Liver (tissue), 9 donors: ENCODE data around the gene LAMC2. TPM values are rescaled to one million over a fixed set of nuclear protein-coding genes. Genes with fewer than 3 reads are reported as not detected.

Experiments
- DNase-seq: peaks from one replicate; pipeline ENCODE4 v3.0.0-alpha.2; 2017; ENCODE audit warnings: low spot score
- H3K27ac ChIP-seq, 2 donors: one replicate each; pipeline ENCODE4 v1.7.0; 2013; ENCODE audit warnings: inconsistent platforms in 2 of 2, low read length in 2 of 2, control low read depth in 1 of 2, low read depth in 1 of 2, mild to moderate bottlenecking in 1 of 2
- H3K27me3 ChIP-seq, 4 donors: one replicate each; pipeline versions ENCODE4 v1.6.1 to v1.7.0; 2013; ENCODE audit warnings: low read length in 3 of 4, inconsistent platforms in 1 of 4, mild to moderate bottlenecking in 1 of 4, moderate library complexity in 1 of 4; ENCODE audit not compliant: control insufficient read depth in 4 of 4, insufficient read depth in 4 of 4
- H3K36me3 ChIP-seq, 4 donors: one replicate each; pipeline versions ENCODE4 v1.6.1 to v1.7.0; 2013; ENCODE audit warnings: low read length in 3 of 4, mild to moderate bottlenecking in 3 of 4, low read depth in 1 of 4, moderate library complexity in 1 of 4; ENCODE audit not compliant: control insufficient read depth in 4 of 4, insufficient read depth in 3 of 4
- H3K4me1 ChIP-seq, 4 donors: one replicate each; pipeline versions ENCODE4 v1.6.1 to v1.7.0; 2013; ENCODE audit warnings: low read length in 3 of 4, mild to moderate bottlenecking in 3 of 4, moderate library complexity in 1 of 4; ENCODE audit not compliant: control insufficient read depth in 4 of 4, insufficient read depth in 4 of 4
- H3K4me3 ChIP-seq, 3 donors: one replicate each; pipeline versions ENCODE4 v1.6.1 to v1.7.0; 2013; ENCODE audit warnings: low read length in 3 of 3, control low read depth in 1 of 3, low read depth in 1 of 3, mild to moderate bottlenecking in 1 of 3
- H3K9ac ChIP-seq, 2 donors: one replicate each; pipeline ENCODE4 v1.7.0; 2013; ENCODE audit warnings: low read length in 2 of 2, mild to moderate bottlenecking in 2 of 2, moderate library complexity in 2 of 2, control low read depth in 1 of 2, low read depth in 1 of 2
- H3K9me3 ChIP-seq, 4 donors: one replicate each; pipeline versions ENCODE4 v1.6.1 to v1.7.0; 2013; ENCODE audit warnings: low read length in 3 of 4; ENCODE audit not compliant: control insufficient read depth in 4 of 4
- EGR1 ChIP-seq, 2 donors: IDR thresholded peaks; 2 replicates each; pipeline ENCODE4 v1.6.1; 2016 to 2018; ENCODE audit warnings: antibody characterized with exemption in 2 of 2, low read depth in 2 of 2
- FOXA1 ChIP-seq: IDR thresholded peaks from 2 replicates; pipeline ENCODE4 v1.6.1; 2016; ENCODE audit warnings: antibody characterized with exemption
- FOXA2 ChIP-seq: IDR thresholded peaks from 2 replicates; pipeline ENCODE4 v1.6.1; 2016; ENCODE audit warnings: antibody characterized with exemption
- GABPA ChIP-seq, 2 donors: IDR thresholded peaks in 1 of 2; conservative IDR thresholded peaks in 1 of 2; 2 replicates each; pipeline ENCODE4 v1.6.1; 2016; ENCODE audit warnings: antibody characterized with exemption in 2 of 2, mild to moderate bottlenecking in 1 of 2, moderate library complexity in 1 of 2
- HNF4A ChIP-seq, 2 donors: conservative IDR thresholded peaks; 2 replicates each; pipeline ENCODE4 v1.6.1; 2016; ENCODE audit warnings: antibody characterized with exemption in 2 of 2, mild to moderate bottlenecking in 2 of 2
- HNF4G ChIP-seq: IDR thresholded peaks from 2 replicates; pipeline ENCODE4 v1.6.1; 2016; ENCODE audit warnings: antibody characterized with exemption
- JUND ChIP-seq, 2 donors: IDR thresholded peaks; 2 replicates each; pipeline ENCODE4 v1.6.1; 2016; ENCODE audit warnings: antibody characterized with exemption in 2 of 2
- MAX ChIP-seq: IDR thresholded peaks from 2 replicates; pipeline ENCODE4 v1.6.1; 2016; ENCODE audit warnings: antibody characterized with exemption
- NR2F2 ChIP-seq: IDR thresholded peaks from 2 replicates; pipeline ENCODE4 v1.6.1; 2016; ENCODE audit warnings: antibody characterized with exemption
- RAD21 ChIP-seq, 2 donors: IDR thresholded peaks; 2 replicates each; pipeline ENCODE4 v1.6.1; 2016; ENCODE audit warnings: antibody characterized with exemption in 2 of 2, mild to moderate bottlenecking in 2 of 2
- RXRA ChIP-seq, 2 donors: IDR thresholded peaks; 2 replicates each; pipeline ENCODE4 v1.6.1; 2017 to 2018; ENCODE audit warnings: antibody characterized with exemption in 2 of 2, mild to moderate bottlenecking in 1 of 2
- SP1 ChIP-seq: IDR thresholded peaks from 2 replicates; pipeline ENCODE4 v1.6.1; 2018; ENCODE audit warnings: antibody characterized with exemption, mild to moderate bottlenecking
- TAF1 ChIP-seq: conservative IDR thresholded peaks from 2 replicates; pipeline ENCODE4 v1.6.1; 2016; ENCODE audit warnings: antibody characterized with exemption, mild to moderate bottlenecking
- YY1 ChIP-seq: IDR thresholded peaks from 2 replicates; pipeline ENCODE4 v1.6.1; 2016; ENCODE audit warnings: antibody characterized with exemption, mild to moderate bottlenecking
- WGBS: extraction: QIAGEN DNeasy Blood & Tissue Kit; methylation state at CpG from one replicate; pipeline ENCODE4 v1.1.7; 2013; 5-methylcytosine and 5-hydroxymethylcytosine counted together
- polyA plus RNA-seq, 2 donors: library from polyadenylated mRNA; stranded (reverse) in 1 of 2; unstranded in 1 of 2; fragments of 200-250 nt in 1 of 2; fragments of >200 nt in 1 of 2; fragmentation: Nextera tagmentation in 1 of 2; extraction: Ambion mirVana in 1 of 2; gene quantifications; one replicate each; pipeline versions ENCODE4 v1.2.1 to v1.2.3, GENCODE V29; 2013 to 2015
- total RNA-seq, 2 donors: library from RNA; depleted of rRNA; stranded (reverse); fragments of >200 nt; gene quantifications; one replicate each; pipeline ENCODE4 v1.2.3, GENCODE V29; 2014
- TF ChIP-seq, protein P1 (sequence below): IDR thresholded peaks from 2 replicates; pipeline ENCODE4 v1.6.1; 2016; ENCODE audit warnings: antibody characterized with exemption
- TF ChIP-seq, protein P2 (sequence below): IDR thresholded peaks from 2 replicates; pipeline ENCODE4 v1.6.1; 2016; ENCODE audit warnings: antibody characterized with exemption, mild to moderate bottlenecking
- TF ChIP-seq, protein P3 (sequence below): fragments of 150-350 bp; IDR thresholded peaks from 2 replicates; pipeline ENCODE4 v1.5.1; 2017; ENCODE audit warnings: improper control_type of control experiment, low read depth, low read length; ENCODE audit not compliant: missing input control
- TF ChIP-seq, protein P4 (sequence below): IDR thresholded peaks from 2 replicates; pipeline ENCODE4 v1.6.1; 2016; ENCODE audit warnings: antibody characterized with exemption
- donor health status: healthy.
- donor health status: healthy.
- donor health status: healthy.
- donor health status: healthy.
- donor health status: healthy.

The LAMC2 gene
- total and polyA plus RNA-seq, 4 donors = 0.05 to 0.42 (median 0.16) TPM

GRCh38 chr1:183241471-183241870 lies 55.4 kb downstream of the LAMC2 start:
- Histone ChIP-seq H3K9me3 (no peaks in the 10 kb centered on the region), H3K4me3 (no peak overlapping the region), H3K27ac (no peak overlapping the region), H3K9ac (no peak overlapping the region), H3K27me3 (no peaks in the 10 kb centered on the region), H3K4me1 (no peaks in the 10 kb centered on the region), H3K36me3 (no peaks in the 10 kb centered on the region)
- WGBS = 84% methylated on average over 3 of the region's 3 CpGs
- no peak for DNase-seq
- TF ChIP-seq RXRA (IDR thresholded peaks at IDR 0.05) = no peak
- TF ChIP-seq NR2F2 = no peak
- TF ChIP-seq, protein P1, sequence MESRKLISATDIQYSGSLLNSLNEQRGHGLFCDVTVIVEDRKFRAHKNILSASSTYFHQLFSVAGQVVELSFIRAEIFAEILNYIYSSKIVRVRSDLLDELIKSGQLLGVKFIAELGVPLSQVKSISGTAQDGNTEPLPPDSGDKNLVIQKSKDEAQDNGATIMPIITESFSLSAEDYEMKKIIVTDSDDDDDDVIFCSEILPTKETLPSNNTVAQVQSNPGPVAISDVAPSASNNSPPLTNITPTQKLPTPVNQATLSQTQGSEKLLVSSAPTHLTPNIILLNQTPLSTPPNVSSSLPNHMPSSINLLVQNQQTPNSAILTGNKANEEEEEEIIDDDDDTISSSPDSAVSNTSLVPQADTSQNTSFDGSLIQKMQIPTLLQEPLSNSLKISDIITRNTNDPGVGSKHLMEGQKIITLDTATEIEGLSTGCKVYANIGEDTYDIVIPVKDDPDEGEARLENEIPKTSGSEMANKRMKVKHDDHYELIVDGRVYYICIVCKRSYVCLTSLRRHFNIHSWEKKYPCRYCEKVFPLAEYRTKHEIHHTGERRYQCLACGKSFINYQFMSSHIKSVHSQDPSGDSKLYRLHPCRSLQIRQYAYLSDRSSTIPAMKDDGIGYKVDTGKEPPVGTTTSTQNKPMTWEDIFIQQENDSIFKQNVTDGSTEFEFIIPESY = no peak
- TF ChIP-seq FOXA1 = no peak
- no peak for TF ChIP-seq YY1
- TF ChIP-seq SP1 = no peak
- TF ChIP-seq JUND (IDR thresholded peaks at IDR 0.05) = no peak
- TF ChIP-seq RAD21 (IDR thresholded peaks at IDR 0.05) = no peak
- no peak for TF ChIP-seq HNF4G
- TF ChIP-seq, protein P2, sequence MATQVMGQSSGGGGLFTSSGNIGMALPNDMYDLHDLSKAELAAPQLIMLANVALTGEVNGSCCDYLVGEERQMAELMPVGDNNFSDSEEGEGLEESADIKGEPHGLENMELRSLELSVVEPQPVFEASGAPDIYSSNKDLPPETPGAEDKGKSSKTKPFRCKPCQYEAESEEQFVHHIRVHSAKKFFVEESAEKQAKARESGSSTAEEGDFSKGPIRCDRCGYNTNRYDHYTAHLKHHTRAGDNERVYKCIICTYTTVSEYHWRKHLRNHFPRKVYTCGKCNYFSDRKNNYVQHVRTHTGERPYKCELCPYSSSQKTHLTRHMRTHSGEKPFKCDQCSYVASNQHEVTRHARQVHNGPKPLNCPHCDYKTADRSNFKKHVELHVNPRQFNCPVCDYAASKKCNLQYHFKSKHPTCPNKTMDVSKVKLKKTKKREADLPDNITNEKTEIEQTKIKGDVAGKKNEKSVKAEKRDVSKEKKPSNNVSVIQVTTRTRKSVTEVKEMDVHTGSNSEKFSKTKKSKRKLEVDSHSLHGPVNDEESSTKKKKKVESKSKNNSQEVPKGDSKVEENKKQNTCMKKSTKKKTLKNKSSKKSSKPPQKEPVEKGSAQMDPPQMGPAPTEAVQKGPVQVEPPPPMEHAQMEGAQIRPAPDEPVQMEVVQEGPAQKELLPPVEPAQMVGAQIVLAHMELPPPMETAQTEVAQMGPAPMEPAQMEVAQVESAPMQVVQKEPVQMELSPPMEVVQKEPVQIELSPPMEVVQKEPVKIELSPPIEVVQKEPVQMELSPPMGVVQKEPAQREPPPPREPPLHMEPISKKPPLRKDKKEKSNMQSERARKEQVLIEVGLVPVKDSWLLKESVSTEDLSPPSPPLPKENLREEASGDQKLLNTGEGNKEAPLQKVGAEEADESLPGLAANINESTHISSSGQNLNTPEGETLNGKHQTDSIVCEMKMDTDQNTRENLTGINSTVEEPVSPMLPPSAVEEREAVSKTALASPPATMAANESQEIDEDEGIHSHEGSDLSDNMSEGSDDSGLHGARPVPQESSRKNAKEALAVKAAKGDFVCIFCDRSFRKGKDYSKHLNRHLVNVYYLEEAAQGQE = no peak
- TF ChIP-seq, protein P3, sequence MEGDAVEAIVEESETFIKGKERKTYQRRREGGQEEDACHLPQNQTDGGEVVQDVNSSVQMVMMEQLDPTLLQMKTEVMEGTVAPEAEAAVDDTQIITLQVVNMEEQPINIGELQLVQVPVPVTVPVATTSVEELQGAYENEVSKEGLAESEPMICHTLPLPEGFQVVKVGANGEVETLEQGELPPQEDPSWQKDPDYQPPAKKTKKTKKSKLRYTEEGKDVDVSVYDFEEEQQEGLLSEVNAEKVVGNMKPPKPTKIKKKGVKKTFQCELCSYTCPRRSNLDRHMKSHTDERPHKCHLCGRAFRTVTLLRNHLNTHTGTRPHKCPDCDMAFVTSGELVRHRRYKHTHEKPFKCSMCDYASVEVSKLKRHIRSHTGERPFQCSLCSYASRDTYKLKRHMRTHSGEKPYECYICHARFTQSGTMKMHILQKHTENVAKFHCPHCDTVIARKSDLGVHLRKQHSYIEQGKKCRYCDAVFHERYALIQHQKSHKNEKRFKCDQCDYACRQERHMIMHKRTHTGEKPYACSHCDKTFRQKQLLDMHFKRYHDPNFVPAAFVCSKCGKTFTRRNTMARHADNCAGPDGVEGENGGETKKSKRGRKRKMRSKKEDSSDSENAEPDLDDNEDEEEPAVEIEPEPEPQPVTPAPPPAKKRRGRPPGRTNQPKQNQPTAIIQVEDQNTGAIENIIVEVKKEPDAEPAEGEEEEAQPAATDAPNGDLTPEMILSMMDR = no peak
- no peak for TF ChIP-seq EGR1 (IDR thresholded peaks at IDR 0.05; ENCODE audit: low read depth in 2 of 2)
- TF ChIP-seq FOXA2 = no peak
- no peak for TF ChIP-seq HNF4A (conservative IDR thresholded peaks at IDR 0.05)
- TF ChIP-seq GABPA (IDR thresholded peaks at IDR 0.05 in 1 of 2, conservative IDR thresholded peaks at IDR 0.05 in 1 of 2) = no peak
- TF ChIP-seq TAF1 = no peak
- TF ChIP-seq, protein P4, sequence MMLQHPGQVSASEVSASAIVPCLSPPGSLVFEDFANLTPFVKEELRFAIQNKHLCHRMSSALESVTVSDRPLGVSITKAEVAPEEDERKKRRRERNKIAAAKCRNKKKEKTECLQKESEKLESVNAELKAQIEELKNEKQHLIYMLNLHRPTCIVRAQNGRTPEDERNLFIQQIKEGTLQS = no peak
- no peak for TF ChIP-seq MAX
